ENCODE measurements around the gene C19orf38.

GRCh38 chr19:10842788-10843187 is 5.4 kb upstream of the C19orf38 start:
- no peak for TF ChIP-seq FOXJ3 (CRISPR knock-in tag; IDR thresholded peaks at IDR 0.05; ENCODE audit: borderline replicate concordance)
- no peak for TF ChIP-seq FOXK1 (CRISPR knock-in tag; IDR thresholded peaks at IDR 0.05)
- TF ChIP-seq CTCF (IDR thresholded peaks at IDR 0.05): no peak
- no peak for TF ChIP-seq GABPB1 (CRISPR knock-in tag; IDR thresholded peaks at IDR 0.05)
- no peak for TF ChIP-seq NFYB (CRISPR knock-in tag; conservative IDR thresholded peaks at IDR 0.05; ENCODE audit: low read depth)
- no peak for TF ChIP-seq ZNF219 (CRISPR knock-in tag; IDR thresholded peaks at IDR 0.05; ENCODE audit: borderline replicate concordance)
- no peak for TF ChIP-seq NR2C2 (CRISPR knock-in tag; IDR thresholded peaks at IDR 0.05)

Measured in WTC11 (cell line).